Left lung (tissue), 10 donors: ENCODE results near the gene SLC19A1. TPM values are rescaled to one million over a fixed set of nuclear protein-coding genes. Genes with fewer than 3 reads are reported as not detected.
"Not testable (repeated sequence)": the region's sequence is repeated elsewhere in the genome, so short reads cannot be mapped to it uniquely, and the experiment has no call there.

Source experiments
- ATAC-seq: fragments of 200-7000 bp; cut with Tn5 transposase; one replicate; pipeline ENCODE4 v1.9.1; 2020; ENCODE audit warnings: moderate library complexity
- DNase-seq, 4 donors: peaks; one replicate each; pipeline ENCODE4 v3.0.0-alpha.2; 2013 to 2020
- H3K27ac ChIP-seq, 2 donors: fragments of 200-600 bp; sonication (generic) in 1 of 2; one replicate each; pipeline versions ENCODE4 v1.5.0 to v1.8.0; 2020 to 2021
- H3K27me3 ChIP-seq, 2 donors: fragments of 200-600 bp; sonication (generic) in 1 of 2; one replicate each; pipeline versions ENCODE4 v1.5.0 to v1.8.0; 2020 to 2021
- H3K36me3 ChIP-seq, 2 donors: fragments of 200-600 bp; sonication (generic) in 1 of 2; one replicate each; pipeline versions ENCODE4 v1.5.0 to v1.8.0; 2020 to 2021
- H3K4me1 ChIP-seq, 2 donors: fragments of 200-600 bp; one replicate each; pipeline ENCODE4 v1.8.0; 2021
- H3K4me3 ChIP-seq, 2 donors: fragments of 200-600 bp; sonication (generic) in 1 of 2; one replicate each; pipeline versions ENCODE4 v1.5.0 to v1.8.0; 2020 to 2021; ENCODE audit warnings: mild to moderate bottlenecking in 1 of 2
- H3K9me3 ChIP-seq, 2 donors: fragments of 200-600 bp; sonication (generic) in 1 of 2; one replicate each; pipeline versions ENCODE4 v1.5.0 to v1.8.0; 2020 to 2021
- intact Hi-C, 2 donors: fragments of 100-400 bp; cut with DNase I; formaldehyde crosslinking; loops; one replicate each; pipeline versions ENCODE4 v1.11.2 to v1.14.2; 2022
- polyA plus RNA-seq, 6 donors: library from polyadenylated mRNA; unstranded; fragments of 120-200 nt; gene quantifications; one replicate each; pipeline ENCODE4 v1.2.1, GENCODE V29; 2013; ENCODE audit not compliant: insufficient read length in 6 of 6
- total RNA-seq, 2 donors: library from RNA; stranded (reverse); fragmentation: NEBNext Ultra II Directional; extraction: Animal tissue kit (Norgen Biotek cat#: 25700); gene quantifications; one replicate each; pipeline ENCODE4 v1.2.1, GENCODE V29; 2021
- TF ChIP-seq, protein P1 (sequence below), 2 donors: fragments of 200-600 bp; sonication (generic) in 1 of 2; IDR thresholded peaks; one replicate each; pipeline versions ENCODE4 v1.5.0 to v1.8.0; 2021; ENCODE audit warnings: antibody characterized with exemption in 2 of 2
- donor health status: DM: no; HTN: yes; CAD: no.
- donor health status: DM: no; HTN: no; CAD: no.

Gene SLC19A1
- total and polyA plus RNA-seq, 8 donors, result 22.4 to 50.4 (median 27.2) TPM

DNA sequence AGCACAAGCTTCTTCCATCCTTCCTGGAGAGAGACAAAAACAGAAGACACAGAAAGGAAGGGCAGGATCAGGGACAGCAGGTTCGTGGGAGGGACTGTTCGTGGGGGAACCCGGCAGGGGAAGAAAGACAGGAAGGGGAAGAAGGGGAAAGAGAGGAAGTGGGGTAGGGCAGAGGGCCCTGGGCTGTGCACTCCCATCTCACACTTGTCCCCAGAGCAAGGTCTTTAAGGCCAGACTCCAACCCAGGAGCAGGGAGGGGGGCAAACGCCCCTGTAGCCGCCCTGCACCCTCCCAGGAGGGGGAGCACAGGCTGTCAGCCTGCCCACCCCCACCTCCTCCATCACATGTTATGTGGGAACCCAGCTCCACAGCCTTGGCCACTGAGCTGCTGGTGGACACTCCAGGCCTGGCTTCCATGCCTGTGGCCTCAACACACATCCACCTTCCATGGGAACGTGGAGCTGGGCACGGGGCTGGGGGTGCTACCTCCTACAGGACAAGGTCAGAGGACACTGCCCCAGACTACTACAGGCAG, 9.3 kb downstream of the SLC19A1 start:
- Histone ChIP-seq H3K9me3 (no peaks in the 10 kb centered on the region), H3K4me1 (peaks cover 0 to 48% of the 10 kb centered on the region in 2 donors), H3K27me3 (no peaks in the 10 kb centered on the region), H3K4me3 (no peak overlapping the region), H3K27ac (peak overlapping the region; percentile 53 to 88), H3K36me3 (peaks cover 0 to 61% of the 10 kb centered on the region in 2 donors)
- ATAC-seq (peak; percentile 6), DNase-seq (peak in 2 of 4 donors; percentile 47 to 79)
- TF ChIP-seq, protein P1, sequence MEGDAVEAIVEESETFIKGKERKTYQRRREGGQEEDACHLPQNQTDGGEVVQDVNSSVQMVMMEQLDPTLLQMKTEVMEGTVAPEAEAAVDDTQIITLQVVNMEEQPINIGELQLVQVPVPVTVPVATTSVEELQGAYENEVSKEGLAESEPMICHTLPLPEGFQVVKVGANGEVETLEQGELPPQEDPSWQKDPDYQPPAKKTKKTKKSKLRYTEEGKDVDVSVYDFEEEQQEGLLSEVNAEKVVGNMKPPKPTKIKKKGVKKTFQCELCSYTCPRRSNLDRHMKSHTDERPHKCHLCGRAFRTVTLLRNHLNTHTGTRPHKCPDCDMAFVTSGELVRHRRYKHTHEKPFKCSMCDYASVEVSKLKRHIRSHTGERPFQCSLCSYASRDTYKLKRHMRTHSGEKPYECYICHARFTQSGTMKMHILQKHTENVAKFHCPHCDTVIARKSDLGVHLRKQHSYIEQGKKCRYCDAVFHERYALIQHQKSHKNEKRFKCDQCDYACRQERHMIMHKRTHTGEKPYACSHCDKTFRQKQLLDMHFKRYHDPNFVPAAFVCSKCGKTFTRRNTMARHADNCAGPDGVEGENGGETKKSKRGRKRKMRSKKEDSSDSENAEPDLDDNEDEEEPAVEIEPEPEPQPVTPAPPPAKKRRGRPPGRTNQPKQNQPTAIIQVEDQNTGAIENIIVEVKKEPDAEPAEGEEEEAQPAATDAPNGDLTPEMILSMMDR (IDR thresholded peaks at IDR 0.05), result no peak
- intact Hi-C loops, result no loop called here

DNA sequence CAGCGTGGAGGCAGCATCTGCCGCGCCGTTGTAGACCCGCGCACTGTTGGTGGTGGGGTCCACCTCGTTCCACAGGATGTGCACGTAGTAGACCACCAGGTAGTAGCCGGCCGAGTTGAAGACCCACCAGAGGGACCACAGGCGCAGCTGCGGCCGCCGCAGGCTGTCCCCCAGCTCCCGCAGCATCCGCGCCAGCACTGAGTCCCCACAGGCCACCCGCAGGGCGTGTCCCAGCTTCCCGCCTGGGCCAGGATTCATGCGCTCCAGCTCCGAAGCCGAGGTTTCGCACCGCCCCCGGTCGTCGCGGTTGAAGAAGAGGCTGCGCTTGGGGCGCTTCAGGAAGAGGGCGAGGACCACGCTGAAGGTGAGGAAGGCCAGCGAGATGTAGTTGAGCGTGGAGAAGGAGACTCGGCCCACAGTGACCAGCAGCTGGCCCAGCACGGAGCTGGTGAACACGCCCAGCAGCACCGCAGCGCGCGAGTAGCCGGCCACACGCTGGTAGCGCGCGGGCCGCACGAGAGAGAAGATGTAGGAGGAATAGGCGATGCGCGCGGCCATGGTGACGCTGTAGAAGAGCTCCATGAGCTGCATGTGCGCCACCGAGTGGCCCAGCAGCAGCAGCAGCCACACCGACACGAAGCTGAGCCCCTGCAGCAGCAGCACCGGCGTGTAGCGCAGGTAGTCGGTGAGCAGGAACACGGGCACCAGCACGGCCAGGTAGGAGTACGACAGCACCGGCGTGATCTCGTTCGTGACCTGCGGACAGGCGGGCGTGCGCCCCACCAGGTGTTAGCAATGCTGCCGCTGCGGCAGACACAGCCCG, 10.6 kb downstream of the SLC19A1 start:
- TF ChIP-seq, protein P1 (IDR thresholded peaks at IDR 0.05), result no peak
- intact Hi-C loops, result no loop called here
- peaks cover 0 to 48% of the 10 kb centered on the region in 2 donors for H3K4me1 ChIP-seq
- no peaks in the 10 kb centered on the region for H3K27me3 ChIP-seq
- ATAC-seq (no peak), DNase-seq (peak in 2 of 4 donors; percentile 31 to 77)
- H3K9me3 ChIP-seq, result no peaks in the 10 kb centered on the region
- H3K27ac ChIP-seq, result peak overlapping the region in 1 of 2 donors; percentile 88
- H3K36me3 ChIP-seq, result peaks cover 0 to 60% of the 10 kb centered on the region in 2 donors
- no peak overlapping the region for H3K4me3 ChIP-seq

DNA sequence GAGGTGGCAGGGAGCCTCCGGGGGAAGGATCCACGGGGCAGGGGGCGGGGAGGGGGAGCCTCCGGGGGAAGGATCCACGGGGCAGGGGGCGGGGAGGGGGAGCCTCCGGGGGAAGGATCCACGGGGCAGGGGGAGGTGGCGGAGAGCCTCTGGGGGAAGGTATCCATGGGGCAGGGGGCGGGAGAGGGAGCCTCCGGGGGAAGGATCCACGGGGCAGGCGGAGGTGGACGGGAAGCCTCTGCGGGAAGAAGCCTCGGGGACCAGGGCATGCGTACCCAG, 11.2 kb downstream of the SLC19A1 start:
- H3K4me3 ChIP-seq, intact Hi-C loops, H3K27me3 ChIP-seq, H3K9me3 ChIP-seq, ATAC-seq, DNase-seq, H3K27ac ChIP-seq: not testable (repeated sequence)
- Histone ChIP-seq H3K4me1 (peaks cover 0 to 43% of the 10 kb centered on the region in 2 donors), H3K36me3 (peaks cover 0 to 57% of the 10 kb centered on the region in 2 donors)

DNA sequence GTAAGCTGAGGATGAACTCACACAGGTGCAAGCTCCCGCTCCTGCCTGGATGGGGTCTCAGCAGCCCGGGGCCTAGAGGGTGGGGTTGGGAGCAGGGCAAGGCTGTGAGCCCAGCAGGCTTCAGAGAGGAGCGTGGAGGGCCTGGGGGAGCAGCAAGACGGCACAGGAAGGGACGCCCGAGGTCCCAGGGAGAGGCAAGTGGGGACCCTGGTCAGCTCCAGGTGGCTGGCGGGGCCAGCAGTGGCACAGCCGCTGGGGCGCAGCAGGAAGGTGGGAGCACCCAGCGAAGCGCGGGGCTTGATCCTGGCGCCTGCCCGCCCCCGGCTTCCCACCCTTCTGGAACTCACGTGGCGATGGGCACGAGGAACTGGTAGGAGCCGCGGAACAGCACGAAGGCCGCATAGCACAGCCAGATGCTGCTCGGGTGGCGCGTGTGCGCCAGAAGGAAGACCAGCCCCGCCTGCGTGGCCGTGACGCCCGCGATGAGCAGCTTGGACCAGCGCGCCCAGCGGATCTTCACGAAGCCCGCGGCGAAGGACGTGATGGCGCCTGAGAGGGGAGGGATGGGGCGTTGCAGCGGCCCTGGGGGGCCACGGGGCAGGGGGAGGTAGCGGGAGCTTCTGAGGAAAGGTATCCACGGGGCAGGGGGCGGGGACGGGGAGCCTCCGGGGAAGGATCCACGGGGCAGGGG, 11.7 kb downstream of the SLC19A1 start:
- intact Hi-C loops, result no loop called here
- no peak overlapping the region for H3K27ac ChIP-seq
- H3K27me3 ChIP-seq, result no peaks in the 10 kb centered on the region
- no peaks in the 10 kb centered on the region for H3K9me3 ChIP-seq
- peaks cover 0 to 61% of the 10 kb centered on the region in 2 donors for H3K36me3 ChIP-seq
- TF ChIP-seq, protein P1 (IDR thresholded peaks at IDR 0.05), result no peak
- ATAC-seq (no peak), DNase-seq (peak in 2 of 4 donors; percentile 27 to 75)
- H3K4me1 ChIP-seq, result peaks cover 0 to 40% of the 10 kb centered on the region in 2 donors
- no peak overlapping the region for H3K4me3 ChIP-seq

DNA sequence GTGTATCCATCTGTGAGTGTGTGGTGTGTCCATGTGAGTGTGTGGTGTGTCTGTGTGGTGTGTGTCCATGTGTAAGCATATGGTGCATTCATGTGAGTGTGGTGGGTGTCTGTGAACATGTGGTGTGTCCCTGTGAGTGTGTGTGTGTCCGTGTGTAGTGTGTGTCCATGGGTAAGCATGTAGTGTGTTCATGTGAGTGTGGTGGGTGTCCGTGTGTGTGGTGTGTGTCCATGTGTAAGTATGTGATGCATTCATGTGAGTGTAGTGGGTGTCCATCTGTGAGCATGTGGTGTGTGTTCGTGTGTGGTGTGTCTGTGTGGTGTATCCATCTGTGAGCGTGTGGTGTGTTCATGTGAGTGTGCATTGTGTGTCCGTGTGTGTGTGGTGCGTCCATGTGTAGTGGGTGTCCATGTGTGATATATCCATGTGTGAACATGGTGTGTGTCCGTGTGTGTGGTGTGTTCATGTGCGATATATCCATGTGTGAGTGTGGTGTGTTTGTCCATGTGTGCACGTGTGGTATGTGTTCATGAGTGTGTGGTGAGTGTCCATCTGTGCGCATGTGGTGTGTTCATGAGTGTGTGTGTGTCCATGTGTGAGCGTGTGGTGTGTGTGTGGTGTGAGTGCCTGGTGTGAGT, 12.3 kb downstream of the SLC19A1 start:
- intact Hi-C loops, result no loop called here
- Histone ChIP-seq H3K9me3 (no peaks in the 10 kb centered on the region), H3K4me3 (no peak overlapping the region), H3K27ac (no peak overlapping the region), H3K27me3 (no peaks in the 10 kb centered on the region), H3K36me3 (peaks cover 0 to 62% of the 10 kb centered on the region in 2 donors), H3K4me1 (peaks cover 0 to 34% of the 10 kb centered on the region in 2 donors)
- TF ChIP-seq, protein P1 (IDR thresholded peaks at IDR 0.05), result no peak
- peak in 2 of 4 donors; percentile 2 to 7 for DNase-seq
- ATAC-seq, result no peak
